ENCODE measurements around the gene MAFF. TPM values are rescaled to one million over a fixed set of nuclear protein-coding genes. Genes with fewer than 3 reads are reported as not detected.
"Not testable (repeated sequence)": the region's sequence is repeated elsewhere in the genome, so short reads cannot be mapped to it uniquely, and the experiment has no call there.

Gene MAFF
- total and polyA plus RNA-seq, 8 donors: 0.58 to 130 (median 47.3) TPM

- intact Hi-C loops (cut with DNase I; ENCODE audit: low total_unique reads): no loop called here
- H3K4me1 ChIP-seq: peaks cover 30 to 86% (median 73%) of the 10 kb centered on the region in 4 donors
- WGBS, 5 donors: 87 to 98% (median 91%) methylated on average over 4 of the region's 4 CpGs
Measured at GRCh38 chr22:38177044-38177443, 24.8 kb upstream of the MAFF start.

GRCh38 chr22:38177571-38177925 is 24.2 kb upstream of the MAFF start:
- peaks cover 26 to 82% (median 72%) of the 10 kb centered on the region in 4 donors for H3K4me1 ChIP-seq
- H3K27me3 ChIP-seq; intact Hi-C loops (cut with DNase I; ENCODE audit: low total_unique reads); H3K9me3 ChIP-seq; H3K36me3 ChIP-seq; H3K4me3 ChIP-seq; DNase-seq: not testable (repeated sequence)
- peak overlapping the region; percentile 42 to 95 (median 83) for H3K27ac ChIP-seq
- 58 to 76% (median 69%) methylated on average over 9 of the region's 9 CpGs for WGBS, 5 donors

More at GRCh38 chr22:38177044-38177443, 24.8 kb upstream of the MAFF start:
- H3K4me3 ChIP-seq: no peak overlapping the region
- no peak for TF ChIP-seq CTCF (IDR thresholded peaks at IDR 0.05)
- TF ChIP-seq POLR2A (IDR thresholded peaks at IDR 0.05): no peak
- TF ChIP-seq POLR2AphosphoS5 (IDR thresholded peaks at IDR 0.05): no peak
- no peak for TF ChIP-seq EP300 (IDR thresholded peaks at IDR 0.05)
- peak overlapping the region; percentile 53 to 95 (median 83) for H3K27ac ChIP-seq
- no peak for DNase-seq
- no peaks in the 10 kb centered on the region for H3K27me3 ChIP-seq
- no peaks in the 10 kb centered on the region for H3K36me3 ChIP-seq
- H3K9me3 ChIP-seq: no peaks in the 10 kb centered on the region

DNA sequence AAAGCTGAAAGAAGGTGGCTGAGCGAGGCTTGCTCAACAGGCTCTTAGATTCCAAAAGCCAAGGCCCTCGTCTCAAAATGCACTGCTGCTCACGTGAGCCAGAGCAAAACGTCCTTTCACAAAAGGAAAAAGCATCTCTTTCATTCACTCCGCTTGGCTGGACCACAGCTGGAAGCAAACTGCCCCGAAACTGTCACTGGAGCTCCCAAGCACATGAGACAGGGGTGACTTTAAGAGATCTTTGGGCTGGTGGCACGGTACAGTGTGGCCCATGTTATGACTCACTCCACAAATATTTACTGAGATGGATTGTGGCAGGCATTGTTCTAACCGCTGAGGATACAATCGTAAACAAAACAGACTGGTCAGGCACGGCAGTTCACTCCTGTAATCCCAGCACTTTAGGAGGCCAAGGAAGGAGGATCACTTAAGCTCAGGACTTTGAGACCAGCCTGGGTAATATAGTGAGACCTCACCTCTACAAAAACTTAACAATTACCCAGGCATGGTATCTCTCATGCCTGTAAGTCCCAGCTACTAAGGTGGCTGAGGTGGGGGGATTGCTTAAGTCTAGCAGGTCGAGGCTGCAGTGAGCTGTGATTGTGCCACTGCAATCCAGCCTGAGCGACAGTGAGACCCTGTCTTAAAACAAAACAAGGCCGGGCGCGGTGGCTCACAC is 23.7 kb upstream of the MAFF start:
- TF ChIP-seq POLR2A (IDR thresholded peaks at IDR 0.05) (no peak), POLR2AphosphoS5 (IDR thresholded peaks at IDR 0.05) (peak in 1 of 3 donors; percentile 62), CTCF (IDR thresholded peaks at IDR 0.05) (no peak)
- intact Hi-C loops (cut with DNase I; ENCODE audit: low total_unique reads): no loop called here
- Histone ChIP-seq H3K9me3 (no peaks in the 10 kb centered on the region), H3K4me3 (no peak overlapping the region), H3K4me1 (peaks cover 21 to 77% (median 67%) of the 10 kb centered on the region in 4 donors), H3K27ac (peak overlapping the region; percentile 42 to 95 (median 83)), H3K36me3 (no peaks in the 10 kb centered on the region), H3K27me3 (no peaks in the 10 kb centered on the region)
- DNase-seq: peak; percentile 45 to 61
- 45 to 55% (median 46%) methylated on average over 14 to 15 of the region's 15 CpGs for WGBS, 5 donors

DNA sequence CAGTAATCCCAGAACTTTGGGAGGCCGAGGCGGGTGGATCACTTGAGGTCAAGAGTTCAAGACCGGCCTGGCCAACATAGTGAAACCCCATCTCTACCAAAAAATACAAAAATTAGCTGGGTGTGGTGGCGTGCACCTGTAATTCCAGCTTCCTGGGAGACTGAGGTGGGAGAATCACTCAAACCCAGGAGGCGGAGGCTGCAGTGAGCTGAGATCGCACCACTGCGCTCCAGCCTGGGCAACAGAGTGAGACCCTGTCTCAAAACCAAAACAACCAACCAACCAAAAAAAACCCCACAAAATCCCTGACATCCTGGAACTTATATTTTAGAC is 23.2 kb upstream of the MAFF start:
- H3K9me3 ChIP-seq; intact Hi-C loops (cut with DNase I; ENCODE audit: low total_unique reads); H3K27me3 ChIP-seq; H3K4me3 ChIP-seq; DNase-seq; H3K36me3 ChIP-seq: not testable (repeated sequence)
- H3K4me1 ChIP-seq: peaks cover 17 to 72% (median 62%) of the 10 kb centered on the region in 4 donors
- H3K27ac ChIP-seq: peak overlapping the region; percentile 42 to 95 (median 83)
- WGBS, 5 donors: 92 to 99% (median 93%) methylated on average over 7 of the region's 7 CpGs

DNA sequence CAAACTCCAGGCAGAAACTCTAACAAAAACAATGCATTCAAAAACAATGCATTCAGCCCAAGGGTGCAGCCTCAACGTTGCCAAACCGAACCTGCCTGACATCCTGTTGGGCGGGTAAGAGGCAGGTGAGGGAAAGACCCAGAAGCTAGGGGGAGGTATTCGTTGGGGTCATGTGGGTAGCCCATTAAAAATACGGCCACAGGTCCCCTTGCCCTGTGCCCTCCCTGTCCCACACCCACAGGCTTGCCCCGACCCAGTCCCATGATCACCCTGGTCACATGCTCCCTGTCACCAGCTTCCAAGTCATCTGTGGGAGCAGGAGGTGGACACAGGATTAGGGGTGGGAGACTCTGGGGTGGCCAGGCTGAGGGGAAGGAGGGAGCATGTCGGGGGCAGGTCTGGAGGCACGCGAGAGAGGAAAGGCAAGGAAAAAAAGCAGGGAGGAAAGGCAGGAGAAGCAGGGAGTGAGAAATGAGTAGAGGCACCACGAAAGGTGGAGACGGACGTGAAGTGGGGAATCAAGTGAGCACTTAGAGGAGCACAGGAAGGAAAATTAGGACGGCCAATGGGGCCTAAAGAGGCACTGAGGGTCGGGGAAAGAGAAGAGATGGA is 20.8 kb upstream of the MAFF start:
- H3K4me1 ChIP-seq: peaks cover 17 to 57% (median 48%) of the 10 kb centered on the region in 4 donors
- H3K4me3 ChIP-seq: peak overlapping the region; percentile 50 to 63 (median 58)
- peak; percentile 59 to 71 for DNase-seq
- no peaks in the 10 kb centered on the region for H3K9me3 ChIP-seq
- peak overlapping the region; percentile 91 to 95 (median 94) for H3K27ac ChIP-seq
- no peak for TF ChIP-seq EP300 (IDR thresholded peaks at IDR 0.05)
- TF ChIP-seq CTCF (IDR thresholded peaks at IDR 0.05): no peak
- TF ChIP-seq POLR2AphosphoS5 (IDR thresholded peaks at IDR 0.05): peak in 1 of 3 donors; percentile 38
- intact Hi-C loops (cut with DNase I; ENCODE audit: low total_unique reads): no loop called here
- H3K27me3 ChIP-seq: no peaks in the 10 kb centered on the region
- WGBS, 5 donors: 5 to 11% (median 6%) methylated on average over 14 of the region's 14 CpGs
- H3K36me3 ChIP-seq: no peaks in the 10 kb centered on the region

Measured in stomach (tissue), 9 donors.